IPS-NIHi11 (cell line): Measurements from ENCODE around the gene EIF4A3.

Experiments used
- DNase-seq: peaks from one replicate; pipeline ENCODE4 v3.0.0; 2012; ENCODE audit warnings: mixed read lengths, low spot score

The EIF4A3 gene

GRCh38 chr17:80147035-80147822 is at the start of gene EIF4A3:
EIF4A3 (minus strand) TSS chr17:80147128; CDS start chr17:80146961, 167 bp downstream.
- peak; percentile 99 for DNase-seq

GRCh38 chr17:80196652-80197051 is 49.7 kb upstream of the EIF4A3 start:
- DNase-seq: no peak

DNA sequence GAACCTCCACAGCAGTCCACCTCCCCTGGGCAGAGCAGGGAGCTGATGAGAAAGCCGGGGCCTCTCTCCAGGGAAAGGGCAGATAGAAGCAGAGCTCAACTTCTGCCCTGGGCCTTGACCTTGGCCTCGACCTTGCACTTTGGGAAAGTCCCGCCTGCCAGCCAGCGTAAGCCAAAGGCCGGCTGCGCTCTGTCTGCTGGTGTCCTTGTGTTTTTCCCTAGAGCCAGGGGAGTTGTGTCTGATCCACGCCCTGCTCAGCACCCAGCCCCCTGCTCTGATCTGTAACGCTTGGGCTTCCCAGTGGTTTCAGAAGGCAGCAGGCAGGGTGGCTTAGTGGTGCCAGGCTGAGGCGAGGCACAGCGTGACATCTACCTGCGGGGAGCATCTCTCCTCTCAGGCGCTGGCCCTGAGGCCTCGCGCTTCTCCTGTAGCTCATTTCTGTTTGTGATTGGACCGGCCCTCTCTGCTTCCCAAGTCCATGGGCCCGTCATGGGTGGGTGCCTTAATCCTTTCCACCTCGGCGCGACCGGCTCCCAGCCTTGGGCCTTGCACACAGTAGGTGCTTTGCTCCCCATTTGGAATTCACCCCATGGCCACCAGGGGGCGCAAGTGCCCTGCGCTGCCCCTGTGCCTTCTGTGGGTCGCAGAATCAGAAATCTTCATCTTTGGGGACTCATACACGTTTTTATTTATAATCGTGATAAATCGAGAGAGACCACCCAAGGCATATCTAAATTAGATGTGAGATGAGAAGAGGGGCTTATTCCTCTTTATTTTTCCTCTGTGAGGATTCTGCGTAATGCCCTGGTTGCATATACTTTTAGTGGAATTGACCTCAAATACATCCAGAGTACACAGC is 49.0 kb upstream of the EIF4A3 start:
- peak; percentile 78 for DNase-seq

DNA sequence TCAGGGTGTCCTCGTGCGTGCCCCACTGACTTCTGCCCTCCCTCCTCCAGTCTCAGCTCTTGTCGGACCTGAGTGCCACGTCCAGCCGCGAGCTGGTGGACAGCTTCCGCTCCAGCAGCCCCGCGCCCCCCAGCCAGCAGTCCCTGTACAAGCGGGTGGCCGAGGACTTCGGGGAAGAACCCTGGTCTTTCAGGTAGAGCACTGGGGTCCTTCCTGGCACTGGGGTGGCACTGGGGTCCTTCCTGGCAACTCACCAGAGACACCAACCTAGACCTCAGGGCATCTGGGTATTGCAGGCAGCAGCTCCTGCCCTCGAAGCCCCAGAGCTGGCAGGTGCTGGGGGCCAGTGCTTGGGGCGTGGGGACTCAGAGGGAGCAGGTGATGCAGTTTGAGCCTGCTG is 48.2 kb upstream of the EIF4A3 start:
- DNase-seq: no peak

- DNase-seq: no peak
These were observed 45.1 kb upstream of the EIF4A3 start for GRCh38 chr17:80191865-80192661.

DNA sequence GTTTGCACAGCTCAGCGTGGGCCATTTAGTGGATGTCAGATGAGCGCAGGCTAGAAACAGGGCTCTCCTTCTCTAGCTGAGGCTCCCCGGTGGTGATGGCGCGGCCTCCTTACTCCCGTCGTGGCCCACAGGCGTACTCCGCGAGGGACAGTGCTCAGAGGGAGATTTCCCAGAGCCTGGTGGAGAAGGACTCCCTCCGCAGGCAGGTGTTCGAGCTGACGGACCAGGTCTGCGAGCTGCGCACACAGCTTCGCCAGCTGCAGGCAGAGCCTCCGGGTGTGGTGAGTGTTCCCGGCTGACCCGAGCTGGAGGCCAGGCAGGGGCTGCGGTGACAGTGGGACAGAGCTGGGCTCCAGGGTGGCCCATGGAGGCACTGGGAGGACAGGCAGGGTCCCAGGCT is 44.3 kb upstream of the EIF4A3 start:
- DNase-seq: peak; percentile 61

- DNase-seq: no peak
These were observed 43.8 kb upstream of the EIF4A3 start for GRCh38 chr17:80190716-80191115.

GRCh38 chr17:80189611-80190010 is 42.7 kb upstream of the EIF4A3 start:
- no peak for DNase-seq

DNA sequence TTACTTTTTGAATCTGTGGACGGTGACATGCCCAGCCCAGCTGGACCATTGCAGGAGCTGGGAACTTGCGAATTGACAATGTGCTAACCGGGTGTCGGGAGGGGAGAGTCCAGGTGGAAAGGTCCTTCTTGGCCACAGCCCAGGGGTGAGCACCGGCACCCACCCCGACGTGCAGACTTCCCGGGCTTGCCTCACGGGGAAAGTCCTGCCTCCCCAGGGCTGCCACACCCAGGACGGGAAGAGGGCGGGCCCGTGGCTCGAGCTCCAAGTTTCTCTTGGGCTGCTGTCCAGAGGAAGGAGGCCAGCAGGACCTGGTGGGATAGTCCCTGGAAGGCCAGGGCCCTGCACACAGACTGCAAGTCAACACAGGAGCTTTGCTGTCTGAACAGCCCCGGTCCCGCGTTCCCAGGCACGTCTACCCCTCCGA is 40.6 kb upstream of the EIF4A3 start:
- DNase-seq: no peak

GRCh38 chr17:80187090-80187489 is 40.2 kb upstream of the EIF4A3 start:
- DNase-seq: no peak

GRCh38 chr17:80185968-80186367 is 39.0 kb upstream of the EIF4A3 start:
- DNase-seq: no peak

DNA sequence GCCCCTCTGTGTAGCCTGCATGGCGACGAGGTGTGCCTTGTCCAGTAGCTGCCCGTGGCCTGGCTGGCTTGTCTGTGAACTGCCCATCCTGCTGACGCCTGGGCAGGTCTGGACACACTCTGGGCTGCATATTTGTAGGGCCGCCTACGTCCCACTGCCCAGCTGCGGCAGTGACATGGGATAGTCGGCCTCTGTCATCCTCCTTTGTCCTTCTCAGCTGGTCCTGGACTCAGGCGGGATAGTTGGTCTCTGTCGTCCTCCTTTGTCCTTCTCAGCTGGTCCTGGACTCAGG is 37.4 kb upstream of the EIF4A3 start:
- DNase-seq: no peak

DNA sequence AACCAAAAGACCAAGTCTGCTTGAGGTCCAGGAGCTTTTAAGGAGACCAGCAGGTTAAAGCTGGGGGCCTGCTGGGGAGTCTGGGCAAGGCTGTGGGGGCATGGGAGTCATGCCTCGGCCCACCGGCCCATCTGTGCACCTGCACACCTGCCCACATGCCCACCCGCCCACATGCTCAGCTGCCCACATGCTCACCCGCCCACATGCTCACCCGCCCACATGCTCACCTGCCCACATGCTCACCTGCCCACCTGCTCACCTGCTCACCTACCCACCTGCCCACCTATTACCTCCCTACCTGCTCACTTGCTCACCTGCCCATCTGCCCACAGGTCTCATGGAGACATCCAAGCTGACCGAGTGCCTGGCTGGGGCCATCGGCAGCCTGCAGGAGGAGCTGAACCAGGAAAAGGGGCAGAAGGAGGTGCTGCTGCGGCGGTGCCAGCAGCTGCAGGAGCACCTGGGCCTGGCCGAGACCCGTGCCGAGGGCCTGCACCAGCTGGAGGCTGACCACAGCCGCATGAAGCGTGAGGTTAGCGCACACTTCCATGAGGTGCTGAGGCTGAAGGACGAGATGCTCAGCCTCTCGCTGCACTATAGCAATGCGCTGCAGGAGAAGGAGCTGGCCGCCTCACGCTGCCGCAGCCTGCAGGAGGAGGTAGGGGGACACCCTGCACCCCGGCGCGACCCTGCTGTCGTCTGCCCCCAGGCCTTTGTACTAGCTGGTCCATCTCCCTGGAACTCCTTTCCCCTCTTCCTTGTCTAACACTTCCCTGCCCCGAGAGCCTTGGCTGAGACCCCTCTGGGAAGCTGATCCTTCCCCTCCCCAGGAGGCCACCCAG is 36.9 kb upstream of the EIF4A3 start:
- no peak for DNase-seq

- peak; percentile 6 for DNase-seq
These were observed 35.9 kb upstream of the EIF4A3 start for GRCh38 chr17:80182845-80183223.

DNA sequence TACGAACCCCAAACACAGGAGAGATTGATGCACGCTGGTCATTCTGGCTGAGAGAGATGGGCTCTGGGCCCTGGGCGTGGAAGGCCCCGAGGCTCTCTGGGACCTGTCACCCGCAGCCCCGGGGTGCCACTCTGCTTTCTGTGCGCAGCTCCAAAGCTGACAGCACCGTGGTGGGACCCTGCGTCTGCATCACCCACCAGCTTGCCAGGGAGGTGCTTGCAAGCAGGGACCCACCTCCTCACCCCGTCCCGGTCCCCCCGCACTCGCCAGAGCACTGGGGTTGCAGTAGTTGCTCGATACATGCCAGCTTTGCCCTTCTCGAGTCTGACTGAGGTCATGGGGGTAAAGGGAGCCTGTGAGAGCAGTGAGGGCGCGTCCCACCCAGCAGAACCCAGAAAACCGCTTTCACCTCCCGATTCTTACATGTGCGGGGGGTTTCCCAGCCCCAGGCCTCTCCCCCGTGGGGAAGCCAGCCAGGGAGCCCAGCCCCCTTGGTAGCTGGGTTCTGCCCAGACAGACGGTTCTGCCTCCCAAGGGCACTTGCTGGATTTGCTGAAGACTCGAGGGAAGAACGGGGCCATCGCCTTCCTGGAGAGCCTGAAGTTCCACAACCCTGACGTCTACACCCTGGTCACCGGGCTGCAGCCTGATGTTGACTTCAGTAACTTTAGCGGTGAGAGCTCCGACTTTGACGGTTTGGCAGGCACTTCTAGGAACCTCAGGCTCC is 35.4 kb upstream of the EIF4A3 start:
- peak; percentile 6 for DNase-seq

GRCh38 chr17:80181431-80181830 is 34.5 kb upstream of the EIF4A3 start:
- DNase-seq: peak; percentile 6

DNA sequence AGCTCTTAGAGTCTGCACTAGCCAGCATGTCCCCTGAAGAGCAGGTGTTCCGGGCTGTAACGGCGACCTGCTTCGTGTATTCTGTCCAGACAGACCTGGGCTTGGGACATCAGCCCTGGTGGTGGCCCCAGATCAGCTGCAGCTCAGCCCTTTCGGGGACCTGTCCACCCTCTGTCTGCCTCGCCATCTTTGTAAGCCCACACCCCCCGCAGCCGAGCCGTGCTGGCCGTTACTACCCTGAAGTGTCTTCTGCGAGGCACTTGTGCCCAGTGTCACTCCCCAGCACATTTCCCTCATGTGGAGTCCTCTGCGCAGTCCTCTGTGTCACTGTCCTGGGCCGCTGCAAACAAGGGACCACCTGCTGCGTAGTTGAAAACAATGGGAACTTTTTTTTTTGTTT is 33.3 kb upstream of the EIF4A3 start:
- DNase-seq: peak; percentile 1

- peak; percentile 4 for DNase-seq
These were observed 31.2 kb upstream of the EIF4A3 start for GRCh38 chr17:80177986-80178595.

- no peak for DNase-seq
These were observed 29.8 kb upstream of the EIF4A3 start for GRCh38 chr17:80176757-80177156.

- DNase-seq: no peak
These were observed 27.0 kb upstream of the EIF4A3 start for GRCh38 chr17:80173916-80174315.

DNA sequence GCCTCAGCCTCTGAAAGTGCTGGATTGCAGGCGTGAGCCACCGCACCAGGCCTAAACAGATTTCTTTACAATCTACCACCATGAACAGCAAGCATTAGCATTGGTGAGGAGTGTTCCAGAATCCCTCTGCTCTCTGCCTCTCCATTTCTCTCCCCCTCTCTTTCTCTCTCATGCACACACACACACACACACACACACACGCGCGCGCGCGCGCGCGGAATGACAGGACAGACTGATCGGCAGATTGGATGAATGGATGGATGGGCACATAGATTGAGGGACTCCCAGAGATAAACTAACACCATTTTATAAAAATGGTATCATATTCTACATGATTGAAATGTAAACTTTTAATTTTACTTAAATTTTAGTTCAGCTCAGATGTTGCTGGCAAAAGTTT is 26.2 kb upstream of the EIF4A3 start:
- DNase-seq: no peak
